ENCODE results near the gene INCENP.

The INCENP gene

GRCh38 chr11:62142043-62142375 is 18.2 kb downstream of the INCENP start:
- Histone ChIP-seq H3K9ac (ENCODE audit: low read length) (no peak overlapping the region), H3K4me3 (ENCODE audit: insufficient read depth, low read length, poor library complexity, severe bottlenecking) (no peak overlapping the region), H3K4me2 (ENCODE audit: low read depth, low read length, poor library complexity, severe bottlenecking) (no peak overlapping the region), H3K36me3 (ENCODE audit: low read length) (no peaks in the 10 kb centered on the region), H3K9me2 (replicated peaks; ENCODE audit: insufficient read depth, low read length) (no peaks in the 10 kb centered on the region), H3K79me2 (ENCODE audit: insufficient read depth, low read length) (peaks cover 14% of the 10 kb centered on the region), H3K27me3 (ENCODE audit: low read length) (no peaks in the 10 kb centered on the region), H3K27ac (ENCODE audit: low read depth, low read length) (no peak overlapping the region), H3K9me3 (ENCODE audit: insufficient read depth, low read length) (no peaks in the 10 kb centered on the region), H3F3A (ENCODE audit: insufficient read depth) (no peaks in the 10 kb centered on the region), H4K20me1 (ENCODE audit: low read depth, low read length) (no peaks in the 10 kb centered on the region; the same call in 1 of the 2 replicates), H2AFZ (ENCODE audit: low read depth, low read length, severe bottlenecking) (no peak overlapping the region)
- no peak for TF ChIP-seq CTCF (IDR thresholded peaks at IDR 0.05; ENCODE audit: insufficient read depth, low read length, poor library complexity, severe bottlenecking)
- no peak for TF ChIP-seq EZH2phosphoT487 (conservative IDR thresholded peaks at IDR 0.05; ENCODE audit: low read length)

- H3K36me3 ChIP-seq (ENCODE audit: low read length) = no peaks in the 10 kb centered on the region
- no peaks in the 10 kb centered on the region; the same call in 1 of the 2 replicates for H4K20me1 ChIP-seq (ENCODE audit: low read depth, low read length)
- no peaks in the 10 kb centered on the region for H3F3A ChIP-seq (ENCODE audit: insufficient read depth)
- H3K79me2 ChIP-seq (ENCODE audit: insufficient read depth, low read length) = peaks cover 5% of the 10 kb centered on the region
- H3K4me3 ChIP-seq (ENCODE audit: insufficient read depth, low read length, poor library complexity, severe bottlenecking) = no peak overlapping the region
- no peak overlapping the region for H2AFZ ChIP-seq (ENCODE audit: low read depth, low read length, severe bottlenecking)
- H3K27ac ChIP-seq (ENCODE audit: low read depth, low read length) = no peak overlapping the region
- TF ChIP-seq EZH2phosphoT487 (conservative IDR thresholded peaks at IDR 0.05; ENCODE audit: low read length) (no peak), CTCF (IDR thresholded peaks at IDR 0.05; ENCODE audit: insufficient read depth, low read length, poor library complexity, severe bottlenecking) (no peak)
- H3K27me3 ChIP-seq (ENCODE audit: low read length) = no peaks in the 10 kb centered on the region
- H3K9me2 ChIP-seq (replicated peaks; ENCODE audit: insufficient read depth, low read length) = no peaks in the 10 kb centered on the region
- H3K9ac ChIP-seq (ENCODE audit: low read length) = no peak overlapping the region
- no peaks in the 10 kb centered on the region for H3K9me3 ChIP-seq (ENCODE audit: insufficient read depth, low read length)
- H3K4me2 ChIP-seq (ENCODE audit: low read depth, low read length, poor library complexity, severe bottlenecking) = no peak overlapping the region
Observed at GRCh38 chr11:62142921-62143320, 19.1 kb downstream of the INCENP start.

GRCh38 chr11:62143727-62144126 is 19.9 kb downstream of the INCENP start:
- H3K79me2 ChIP-seq (ENCODE audit: insufficient read depth, low read length) = no peaks in the 10 kb centered on the region
- H3K4me3 ChIP-seq (ENCODE audit: insufficient read depth, low read length, poor library complexity, severe bottlenecking) = no peak overlapping the region
- no peak overlapping the region for H3K9ac ChIP-seq (ENCODE audit: low read length)
- no peak overlapping the region for H3K4me2 ChIP-seq (ENCODE audit: low read depth, low read length, poor library complexity, severe bottlenecking)
- 0 out of 2 replicates have a peak, but pooled peaks cover under 1% of the 10 kb centered on the region for H3K36me3 ChIP-seq (ENCODE audit: low read length)
- H3K27ac ChIP-seq (ENCODE audit: low read depth, low read length) = no peak overlapping the region
- H3K9me2 ChIP-seq (replicated peaks; ENCODE audit: insufficient read depth, low read length) = no peaks in the 10 kb centered on the region
- no peak overlapping the region for H2AFZ ChIP-seq (ENCODE audit: low read depth, low read length, severe bottlenecking)
- no peaks in the 10 kb centered on the region; the same call in 1 of the 2 replicates for H4K20me1 ChIP-seq (ENCODE audit: low read depth, low read length)
- H3K9me3 ChIP-seq (ENCODE audit: insufficient read depth, low read length) = no peaks in the 10 kb centered on the region
- H3F3A ChIP-seq (ENCODE audit: insufficient read depth) = no peaks in the 10 kb centered on the region
- no peaks in the 10 kb centered on the region for H3K27me3 ChIP-seq (ENCODE audit: low read length)
- TF ChIP-seq CTCF (IDR thresholded peaks at IDR 0.05; ENCODE audit: insufficient read depth, low read length, poor library complexity, severe bottlenecking) = no peak
- TF ChIP-seq EZH2phosphoT487 (conservative IDR thresholded peaks at IDR 0.05; ENCODE audit: low read length) = no peak
